K562 (cell line): ENCODE measurements around the gene SLC7A5. TPM values are rescaled to one million over a fixed set of nuclear protein-coding genes. Genes with fewer than 3 reads are reported as not detected.

Experiments
- ATAC-seq: fragments of 200-7000 bp; cut with Tn5 transposase; 3 replicates; pipeline ENCODE4 v1.9.1; 2020; ENCODE audit warnings: moderate library complexity
- BruUV-seq: library from RNA; stranded (reverse); fragments of 400-500 nt; replicated peaks from 2 replicates; lab custom pipeline; 2021; lab: Mats Ljungman, UMichigan
- CTCF ChIA-PET: fragments of 300-600 bp; formaldehyde crosslinking; extraction: SDS; loops from one replicate; lab custom pipeline; 2021; ENCODE audit warnings: low intra/inter-chr PET ratio; lab: Yijun Ruan, JAX
- POLR2A ChIA-PET: fragments of 300-600, 350-650 bp; sonication (Branson Sonifier 250); formaldehyde crosslinking; extraction: SDS; loops from one replicate; lab custom pipeline; 2021; ENCODE audit warnings: antibody characterized with exemption, inconsistent platforms; lab: Yijun Ruan, JAX
- DNase-seq, 4 experiments: peaks; one replicate each; pipeline versions ENCODE4 v3.0.0 to v3.0.0-alpha.2; 2011 to 2018; ENCODE audit warnings: low spot score in 3 of 4, mixed read lengths in 3 of 4; ENCODE audit errors: extremely low read depth in 1 of 4
- FAIRE-seq: peaks from 2 replicates; lab custom pipeline; 2011; peaks lifted over from hg19 to GRCh38; lab: Jason Lieb, UNC
- H2AFZ ChIP-seq: 2 replicates; pipeline ENCODE4 v1.6.0; 2011; ENCODE audit warnings: low read depth, low read length, control low read depth, inconsistent platforms
- H3K27ac ChIP-seq: fragments of 200-600 bp; 3 replicates; pipeline ENCODE4 v1.8.0; 2011; ENCODE audit warnings: low read depth, mild to moderate bottlenecking, control low read depth, inconsistent platforms, low read length, moderate library complexity, mixed read lengths; ENCODE audit errors: extremely low read depth
- H3K27me3 ChIP-seq, 2 experiments: fragments of 300-600 bp in 1 of 2; 2 replicates in 1 of 2; 3 replicates in 1 of 2; pipeline versions ENCODE4 v1.6.0 to v1.8.0; 2011; ENCODE audit warnings: inconsistent platforms in 2 of 2, low read length in 2 of 2, mild to moderate bottlenecking in 1 of 2, mixed read lengths in 1 of 2, moderate library complexity in 1 of 2; ENCODE audit not compliant: control insufficient read depth in 2 of 2, insufficient read depth in 2 of 2
- H3K36me3 ChIP-seq: fragments of 300-600 bp; 3 replicates; pipeline ENCODE4 v1.8.0; 2011; ENCODE audit warnings: mild to moderate bottlenecking, low read length, inconsistent platforms; ENCODE audit not compliant: control insufficient read depth, insufficient read depth
- H3K4me1 ChIP-seq, 2 experiments: fragments of 200-600 bp in 1 of 2; replicated peaks in 1 of 2; 2 replicates in 1 of 2; 3 replicates in 1 of 2; pipeline versions ENCODE4 v1.5.1 to v1.8.0; 2011; ENCODE audit warnings: inconsistent platforms in 2 of 2, low read length in 2 of 2, mild to moderate bottlenecking in 1 of 2, mixed read lengths in 1 of 2, moderate library complexity in 1 of 2; ENCODE audit not compliant: control insufficient read depth in 2 of 2, insufficient read depth in 2 of 2
- H3K4me2 ChIP-seq: 2 replicates; pipeline ENCODE4 v1.6.1; 2011; ENCODE audit warnings: low read length, control low read depth, inconsistent platforms, mixed read lengths; ENCODE audit not compliant: insufficient read depth
- H3K4me3 ChIP-seq: fragments of 200-600 bp; sonication (generic), shearing (Covaris generic); 2 replicates; pipeline ENCODE4 v1.5.1; 2016; ENCODE audit warnings: control low read depth, inconsistent platforms
- H3K79me2 ChIP-seq: fragments of 200-600 bp; 3 replicates; pipeline ENCODE4 v1.8.0; 2011; ENCODE audit warnings: low read length, inconsistent platforms; ENCODE audit not compliant: control insufficient read depth, insufficient read depth
- H3K9ac ChIP-seq, 2 experiments: 2 replicates each; pipeline versions ENCODE4 v1.6.0 to v1.6.1; 2011; ENCODE audit warnings: low read depth in 2 of 2, low read length in 2 of 2, control low read depth in 1 of 2, inconsistent platforms in 1 of 2, mild to moderate bottlenecking in 1 of 2, mixed read lengths in 1 of 2; ENCODE audit not compliant: insufficient read depth in 1 of 2
- H3K9me1 ChIP-seq: one replicate; pipeline ENCODE4 v1.6.0; 2011; ENCODE audit warnings: inconsistent platforms, mild to moderate bottlenecking, low read length, moderate library complexity; ENCODE audit not compliant: control insufficient read depth, insufficient read depth
- H3K9me3 ChIP-seq: replicated peaks from 2 replicates; pipeline ENCODE4 v1.5.1; 2011; ENCODE audit warnings: low read depth, low read length, inconsistent platforms; ENCODE audit not compliant: control insufficient read depth, insufficient read depth
- H4K20me1 ChIP-seq: replicated peaks from 2 replicates; pipeline ENCODE4 v1.6.1; 2011; ENCODE audit warnings: low read length, inconsistent platforms, mixed read lengths; ENCODE audit not compliant: control insufficient read depth, insufficient read depth
- ARID1B ChIP-seq: fragments of 450-650 bp; IDR thresholded peaks from 2 replicates; pipeline ENCODE4 v1.6.1; 2016; ENCODE audit warnings: antibody characterized with exemption, mild to moderate bottlenecking, inconsistent platforms
- ARNT ChIP-seq, 2 experiments: fragments of 450-650 bp; IDR thresholded peaks; 2 replicates each; pipeline ENCODE4 v1.6.1; 2016; ENCODE audit warnings: mild to moderate bottlenecking in 1 of 2
- CCNT2 ChIP-seq: IDR thresholded peaks from 2 replicates; pipeline ENCODE4 v1.6.1; 2011; ENCODE audit warnings: borderline replicate concordance, low read depth, mild to moderate bottlenecking, moderate library complexity, mixed read lengths, low read length; ENCODE audit not compliant: insufficient read length; ENCODE audit errors: extremely low read depth
- CHD2 ChIP-seq: IDR thresholded peaks from 2 replicates; pipeline ENCODE4 v1.6.1; 2011; ENCODE audit warnings: low read depth, low read length
- ELF2 ChIP-seq: fragments of 250-450 bp; sonication (Bioruptor Pico); IDR thresholded peaks from 2 replicates; pipeline ENCODE4 v1.5.0; 2021; ENCODE audit warnings: mild to moderate bottlenecking
- ELF4 ChIP-seq: fragments of 450-650 bp; formaldehyde crosslinking; IDR thresholded peaks from 2 replicates; pipeline ENCODE4 v1.4.0; 2022; ENCODE audit warnings: missing genetic modification characterization
- ESRRB ChIP-seq: fragments of 250-450 bp; sonication (Bioruptor Pico); IDR thresholded peaks from 2 replicates; pipeline ENCODE4 v1.5.0; 2020; ENCODE audit warnings: mild to moderate bottlenecking, moderate library complexity, borderline replicate concordance
- NFRKB ChIP-seq: fragments of 450-650 bp; IDR thresholded peaks from 2 replicates; pipeline ENCODE4 v1.6.1; 2016; ENCODE audit warnings: low read depth
- OTX1 ChIP-seq: fragments of 450-650 bp; formaldehyde crosslinking; IDR thresholded peaks from 2 replicates; pipeline ENCODE4 v1.4.0; 2022; ENCODE audit warnings: mild to moderate bottlenecking
- POLR2AphosphoS5 ChIP-seq: IDR thresholded peaks from 2 replicates; pipeline ENCODE4 v1.6.1; 2011; ENCODE audit warnings: mild to moderate bottlenecking, low read depth, low read length, moderate library complexity; ENCODE audit not compliant: control insufficient read depth, insufficient read depth
- POLR2G ChIP-seq: fragments of 200-400 bp; formaldehyde crosslinking; IDR thresholded peaks from 2 replicates; pipeline ENCODE4 v1.6.1; 2017; ENCODE audit warnings: low read depth, mild to moderate bottlenecking, antibody characterized with exemption, low read length, moderate library complexity
- RBFOX2 ChIP-seq: fragments of 200-400 bp; formaldehyde crosslinking; IDR thresholded peaks from 2 replicates; pipeline ENCODE4 v1.6.1; 2017; ENCODE audit warnings: low read depth, mild to moderate bottlenecking, low read length, moderate library complexity
- RBM22 ChIP-seq: fragments of 200-400 bp; formaldehyde crosslinking; IDR thresholded peaks from 2 replicates; pipeline ENCODE4 v1.6.1; 2018; ENCODE audit warnings: low read length, low read depth; ENCODE audit not compliant: poor library complexity, severe bottlenecking
- SNRNP70 ChIP-seq: fragments of 200-400 bp; formaldehyde crosslinking; optimal IDR thresholded peaks from 2 replicates; pipeline ENCODE3; 2017; ENCODE audit warnings: low read depth, low read length
- SRSF7 ChIP-seq: fragments of 200-400 bp; formaldehyde crosslinking; optimal IDR thresholded peaks from 2 replicates; pipeline ENCODE3; 2017; ENCODE audit warnings: mild to moderate bottlenecking, low read depth, low read length
- XRCC3 ChIP-seq: fragments of 450-650 bp; IDR thresholded peaks from 2 replicates; pipeline ENCODE4 v1.6.1; 2017; ENCODE audit warnings: mild to moderate bottlenecking, moderate library complexity
- ZC3H8 ChIP-seq: fragments of 450-650 bp; IDR thresholded peaks from 2 replicates; pipeline ENCODE4 v1.6.1; 2017
- ZNF232 ChIP-seq: sonication (generic); formaldehyde crosslinking; IDR thresholded peaks from 2 replicates; pipeline ENCODE4 v1.8.0; 2022; ENCODE audit warnings: mild to moderate bottlenecking, missing genetic modification reagents
- ZNF764 ChIP-seq: fragments of 250-450 bp; sonication (Bioruptor Pico); IDR thresholded peaks from 2 replicates; pipeline ENCODE4 v1.4.0; 2020; ENCODE audit warnings: low read depth, mild to moderate bottlenecking, moderate library complexity
- WGBS: fragments of 100-300 bp; shearing (Covaris generic); methylation state at CpG from one replicate; pipeline ENCODE4 v1.1.6; 2016; ENCODE audit warnings: low coverage, mixed read lengths; ENCODE audit not compliant: insufficient coverage; ENCODE audit errors: missing lambda C conversion rate; 5-methylcytosine and 5-hydroxymethylcytosine counted together
- in situ Hi-C: fragments of 300-500 bp; cut with MboI; formaldehyde crosslinking; loops from 4 replicates; pipeline ENCODE4 v1.15.0; 2018; ENCODE audit warnings: inconsistent platforms, mixed read lengths
- intact Hi-C: fragments of 100-400 bp; cut with micrococcal nuclease; formaldehyde crosslinking; loops from 2 replicates; pipeline ENCODE4 v1.14.2; 2022
- polyA plus RNA-seq, 8 experiments: library from polyadenylated mRNA; depleted of rRNA in 4 of 8; stranded (reverse) in 5 of 8; unstranded in 3 of 8; fragments of >200 nt; fragmentation: Nextera tagmentation in 2 of 8; fragmentation: Illumina TruSeq in 1 of 8; extraction: Ambion mirVana in 2 of 8; extraction: Trizol in 1 of 8; gene quantifications; 2 replicates each; pipeline versions ENCODE4 v1.2.1 to v1.2.3, GENCODE V29; 2011 to 2014; ENCODE audit warnings: inconsistent platforms in 1 of 8, missing spikeins in 1 of 8
- total RNA-seq, 7 experiments: library from RNA; depleted of rRNA in 6 of 7; stranded (reverse); fragments of >200 nt in 6 of 7; fragmentation: Illumina TruSeq in 2 of 7; extraction: Trizol in 2 of 7; gene quantifications; 2 replicates each; pipeline versions ENCODE4 v1.2.1 to v1.2.3, GENCODE V29; 2011 to 2021; ENCODE audit warnings: low replicate concordance in 1 of 7
- TF ChIP-seq, protein P1 (sequence below): fragments of 450-650 bp; formaldehyde crosslinking; IDR thresholded peaks from 2 replicates; pipeline ENCODE4 v1.4.0; 2022; ENCODE audit warnings: missing genetic modification characterization

SLC7A5 gene
- total and polyA plus RNA-seq, 9 of the 15 experiments (the other 6 are each of a cell fraction or from before 2014, with no cell fraction given), result 1.9 to 220 (median 18.6) TPM

DNA sequence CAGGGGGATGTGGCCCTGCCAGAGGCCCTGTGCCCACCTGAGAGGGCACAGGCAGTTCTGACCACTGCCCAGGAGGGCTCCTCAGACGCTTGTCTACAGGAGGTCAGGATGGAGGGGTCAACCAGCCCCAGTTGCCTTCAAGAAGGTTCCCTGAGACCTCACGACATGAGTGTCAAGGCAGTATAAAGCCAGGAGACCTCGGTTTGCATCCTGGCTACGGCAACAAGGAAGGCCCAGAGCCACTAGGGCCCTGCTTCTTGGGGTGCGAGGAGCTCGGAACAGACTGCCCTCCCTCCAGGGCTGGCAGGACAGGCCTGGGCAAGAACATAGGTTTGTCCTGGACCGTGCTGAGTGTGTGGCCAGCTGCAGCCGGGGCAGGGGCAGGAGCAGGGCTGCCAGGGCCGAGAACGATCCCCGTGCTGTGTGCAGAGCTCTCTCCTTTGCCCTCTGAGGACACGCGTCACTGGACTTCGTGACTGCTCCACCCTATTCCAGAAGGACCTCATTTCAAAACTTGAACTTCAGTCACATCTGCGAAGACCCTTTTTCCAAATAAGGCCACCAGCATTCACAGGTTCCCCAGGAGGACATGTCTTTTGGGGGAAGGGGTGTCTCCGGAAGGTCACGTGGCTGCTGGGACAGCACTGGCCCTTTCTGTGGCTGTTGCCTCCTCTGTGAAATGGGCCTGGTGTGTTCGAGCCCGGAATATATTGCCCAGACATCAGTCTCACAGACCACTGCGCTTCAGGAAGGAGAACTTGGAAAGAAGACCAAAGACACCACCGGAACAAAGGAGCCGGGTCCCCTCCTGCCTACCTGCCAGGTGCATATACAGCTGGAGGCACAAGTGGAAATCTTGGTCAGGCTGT is 27.7 kb downstream of the SLC7A5 start:
- no TSS peak for BruUV-seq
- H3K79me2 ChIP-seq, result peaks cover 41% of the 10 kb centered on the region
- no peak overlapping the region for H3K4me2 ChIP-seq
- ChIA-PET POLR2A (interaction anchor here (0.5 to 1.7 kb wide), 2 partner anchors 10 to 657 kb away, joined by 3 to 6 read pairs; no protein-coding TSS in a partner anchor), CTCF (no interaction called here)
- H3K27ac ChIP-seq, result no peak overlapping the region
- no peaks in the 10 kb centered on the region for H3K27me3 ChIP-seq
- FAIRE-seq, result no peak
- intact Hi-C loops, result no loop called here
- H4K20me1 ChIP-seq, result peaks cover 68% of the 10 kb centered on the region
- in situ Hi-C loops, result no loop called here
- DNase-seq, result no peak
- no peaks in the 10 kb centered on the region for H3K9me3 ChIP-seq
- peaks cover 8% of the 10 kb centered on the region for H3K9me1 ChIP-seq
- no peak for ATAC-seq
- H3K4me3 ChIP-seq, result no peak overlapping the region
- 96% methylated on average over 22 of the region's 22 CpGs for WGBS
- H3K9ac ChIP-seq, result 0 out of 4 replicates have a peak overlapping the region, but pooled peaks of 1 of the 2 experiments have one; percentile 28
- H3K4me1 ChIP-seq, result peaks cover 0 to 44% of the 10 kb centered on the region in 2 experiments; a peak in 2 of 5 replicates
- no peak overlapping the region for H2AFZ ChIP-seq
- H3K36me3 ChIP-seq, result peaks cover 96% of the 10 kb centered on the region; the same call in 2 of the 3 replicates
- TF ChIP-seq ZNF764 (CRISPR knock-in tag) (no peak), ESRRB (CRISPR knock-in tag) (no peak), CHD2 (no peak), ZNF232 (CRISPR knock-in tag) (no peak), SNRNP70 (no peak), ARNT (IDR thresholded peaks at IDR 0.05) (no peak), OTX1 (CRISPR knock-in tag) (no peak), RBM22 (peak; percentile 69), NFRKB (no peak), ARID1B (no peak), XRCC3 (no peak), POLR2G (peak; percentile 62), ELF2 (no peak), SRSF7 (no peak), CCNT2 (no peak), RBFOX2 (peak; percentile 14; the same call in 1 of the 2 replicates), ZC3H8 (no peak), POLR2AphosphoS5 (0 out of 2 replicates have a peak, but pooled peaks have one; percentile 9), ELF4 (CRISPR knock-in tag) (no peak)
- TF ChIP-seq, protein P1, sequence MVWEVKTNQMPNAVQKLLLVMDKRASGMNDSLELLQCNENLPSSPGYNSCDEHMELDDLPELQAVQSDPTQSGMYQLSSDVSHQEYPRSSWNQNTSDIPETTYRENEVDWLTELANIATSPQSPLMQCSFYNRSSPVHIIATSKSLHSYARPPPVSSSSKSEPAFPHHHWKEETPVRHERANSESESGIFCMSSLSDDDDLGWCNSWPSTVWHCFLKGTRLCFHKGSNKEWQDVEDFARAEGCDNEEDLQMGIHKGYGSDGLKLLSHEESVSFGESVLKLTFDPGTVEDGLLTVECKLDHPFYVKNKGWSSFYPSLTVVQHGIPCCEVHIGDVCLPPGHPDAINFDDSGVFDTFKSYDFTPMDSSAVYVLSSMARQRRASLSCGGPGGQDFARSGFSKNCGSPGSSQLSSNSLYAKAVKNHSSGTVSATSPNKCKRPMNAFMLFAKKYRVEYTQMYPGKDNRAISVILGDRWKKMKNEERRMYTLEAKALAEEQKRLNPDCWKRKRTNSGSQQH (CRISPR knock-in tag), result no peak
